BLaER1 treated with 17β-estradiol and CSF1 and Interleukin-3, amounts not matched to agents 10 nM and 100 nM (cell line): Measurements from ENCODE around the gene ITGB8.

ENCODE experiments used
- H3K27ac ChIP-seq, 11 experiments: shearing (Covaris generic); formaldehyde crosslinking; 2 replicates each; pipeline ENCODE4 v1.8.1; 2022
- H3K27me3 ChIP-seq, 11 experiments: shearing (Covaris generic); formaldehyde crosslinking; 2 replicates each; pipeline ENCODE4 v1.8.1; 2022
- H3K36me3 ChIP-seq, 11 experiments: shearing (Covaris generic); formaldehyde crosslinking; 2 replicates each; pipeline ENCODE4 v1.8.1; 2022
- H3K4me1 ChIP-seq, 10 experiments: shearing (Covaris generic); formaldehyde crosslinking; 2 replicates each; pipeline ENCODE4 v1.8.1; 2022
- H3K4me2 ChIP-seq, 11 experiments: shearing (Covaris generic); formaldehyde crosslinking; 2 replicates each; pipeline ENCODE4 v1.8.1; 2022
- H3K4me3 ChIP-seq, 10 experiments: shearing (Covaris generic); formaldehyde crosslinking; 2 replicates each; pipeline ENCODE4 v1.8.1; 2022
- H3K9ac ChIP-seq, 11 experiments: shearing (Covaris generic); formaldehyde crosslinking; 2 replicates each; pipeline ENCODE4 v1.8.1; 2022
- H3K9me3 ChIP-seq, 11 experiments: shearing (Covaris generic); formaldehyde crosslinking; replicated peaks in 1 of 11; 2 replicates each; pipeline ENCODE4 v1.8.1; 2022
- H4K20me1 ChIP-seq, 11 experiments: shearing (Covaris generic); formaldehyde crosslinking; 2 replicates each; pipeline ENCODE4 v1.8.1; 2022
- Cebpa-rat ChIP-seq, 11 experiments: shearing (Covaris generic); IDR thresholded peaks; 2 replicates each; pipeline ENCODE4 v1.8.1; 2022

ITGB8 gene

DNA sequence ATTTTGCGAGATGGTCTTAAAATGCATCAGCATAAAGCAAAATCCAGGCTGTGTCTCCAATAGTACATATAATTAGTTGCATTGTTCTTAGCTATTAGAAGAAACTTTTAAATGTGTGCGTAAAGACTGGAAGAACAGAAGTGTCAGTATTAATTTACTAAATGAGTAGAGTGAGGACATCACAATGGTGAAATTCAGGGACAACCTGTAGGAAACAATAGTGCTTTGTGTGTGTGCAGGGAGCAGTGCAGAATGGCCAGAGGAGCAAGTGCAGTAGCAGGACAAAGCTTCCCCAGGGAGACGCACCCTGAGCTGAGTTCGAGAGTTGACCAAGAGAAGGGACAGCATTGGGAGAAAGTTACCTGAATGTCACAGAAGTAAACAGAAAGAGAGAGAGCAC lies 13.7 kb downstream of the ITGB8 start:
- no peak overlapping the region for H3K9ac ChIP-seq
- no peak overlapping the region for H3K27ac ChIP-seq
- no peaks in the 10 kb centered on the region for H4K20me1 ChIP-seq
- H3K4me3 ChIP-seq: no peak overlapping the region
- H3K4me1 ChIP-seq: no peaks in the 10 kb centered on the region
- TF ChIP-seq Cebpa-rat (IDR thresholded peaks at IDR 0.05): no peak
- H3K36me3 ChIP-seq: no peaks in the 10 kb centered on the region; a peak in 1 of 22 replicates
- H3K9me3 ChIP-seq: no peaks in the 10 kb centered on the region
- H3K4me2 ChIP-seq: no peak overlapping the region
- no peaks in the 10 kb centered on the region for H3K27me3 ChIP-seq

DNA sequence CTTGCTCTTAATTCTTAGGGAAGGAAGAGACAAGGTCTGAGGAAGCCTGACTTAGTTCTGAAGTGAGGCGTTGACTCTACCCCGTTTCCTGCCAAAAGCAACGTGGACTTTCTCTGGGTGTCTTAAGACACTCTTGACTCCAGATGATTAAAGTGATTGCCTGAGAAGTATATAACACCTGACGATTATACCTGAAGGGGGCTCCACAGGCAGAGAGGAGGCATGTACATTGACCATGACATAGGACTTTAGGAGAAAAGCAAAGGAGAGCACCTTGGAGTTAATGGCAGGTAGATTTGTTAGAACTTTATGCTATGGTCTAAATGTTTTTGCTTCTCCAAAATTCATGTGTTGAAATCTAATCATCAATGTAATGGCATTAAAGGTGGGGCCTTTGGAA lies 15.9 kb downstream of the ITGB8 start:
- Histone ChIP-seq H3K4me1 (no peaks in the 10 kb centered on the region), H3K4me2 (no peak overlapping the region), H3K9me3 (no peaks in the 10 kb centered on the region), H4K20me1 (no peaks in the 10 kb centered on the region), H3K9ac (no peak overlapping the region), H3K4me3 (no peak overlapping the region), H3K27ac (no peak overlapping the region), H3K36me3 (no peaks in the 10 kb centered on the region; a peak in 1 of 22 replicates), H3K27me3 (no peaks in the 10 kb centered on the region)
- no peak for TF ChIP-seq Cebpa-rat (IDR thresholded peaks at IDR 0.05)

DNA sequence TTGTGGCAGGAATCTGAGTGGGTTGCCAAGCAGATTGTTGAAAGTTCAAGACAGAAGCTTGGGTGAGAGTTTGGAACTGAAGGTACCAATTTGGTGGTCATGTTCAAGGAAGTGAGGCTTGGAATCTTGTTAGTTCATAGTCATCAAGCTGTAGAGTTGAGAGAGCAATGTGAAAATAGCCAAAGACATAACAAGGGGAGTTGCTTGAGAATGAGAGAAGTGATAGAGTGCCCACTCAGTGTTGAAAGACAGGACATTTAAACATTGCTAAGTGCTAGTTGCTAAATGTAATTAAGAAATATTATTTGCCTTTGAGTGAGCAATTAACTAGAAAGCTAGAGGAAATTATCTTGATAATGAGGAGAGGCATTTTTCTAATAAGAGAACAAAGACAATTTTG lies 17.0 kb downstream of the ITGB8 start:
- Histone ChIP-seq H3K9ac (no peak overlapping the region), H3K4me2 (no peak overlapping the region), H3K27ac (no peak overlapping the region), H4K20me1 (no peaks in the 10 kb centered on the region), H3K36me3 (no peaks in the 10 kb centered on the region; a peak in 1 of 22 replicates), H3K4me3 (no peak overlapping the region), H3K9me3 (no peaks in the 10 kb centered on the region), H3K27me3 (no peaks in the 10 kb centered on the region), H3K4me1 (no peaks in the 10 kb centered on the region)
- TF ChIP-seq Cebpa-rat (IDR thresholded peaks at IDR 0.05): no peak

DNA sequence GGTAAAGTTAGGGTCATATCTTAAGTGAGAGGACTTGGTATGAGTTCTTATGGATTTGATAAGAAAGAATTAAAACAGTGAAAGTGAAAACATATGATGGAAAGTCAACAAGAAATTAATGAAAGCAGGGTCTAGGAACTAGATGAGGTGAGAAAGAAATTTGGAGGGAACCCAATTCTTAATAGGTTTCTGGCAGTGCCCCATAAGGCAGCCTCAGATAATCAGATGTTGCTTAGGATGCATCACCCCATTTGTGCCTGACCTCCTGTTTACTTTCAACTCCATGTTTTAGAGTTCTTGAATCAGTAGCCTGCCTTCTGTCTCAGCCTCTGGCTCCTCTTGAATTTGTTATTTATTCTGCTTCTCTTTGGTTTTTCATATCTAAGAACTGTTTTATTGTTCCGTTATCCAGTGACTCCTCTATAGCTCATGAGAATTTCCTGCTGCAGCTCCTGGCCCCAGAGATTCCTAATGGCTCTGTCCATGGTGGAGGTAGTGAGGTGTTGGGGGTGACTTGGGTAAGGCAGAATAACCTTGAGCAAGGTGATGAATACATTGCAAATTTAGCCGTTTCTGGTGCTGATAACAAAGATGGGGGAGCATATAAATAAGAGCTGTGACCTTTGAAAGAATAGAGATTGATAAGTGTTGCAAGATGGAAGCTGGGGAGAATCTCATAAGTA lies 17.6 kb downstream of the ITGB8 start:
- no peak overlapping the region for H3K9ac ChIP-seq
- H3K27ac ChIP-seq: no peak overlapping the region
- no peak overlapping the region for H3K4me2 ChIP-seq
- no peak for TF ChIP-seq Cebpa-rat (IDR thresholded peaks at IDR 0.05)
- H3K27me3 ChIP-seq: no peaks in the 10 kb centered on the region
- no peaks in the 10 kb centered on the region for H3K9me3 ChIP-seq
- H3K4me1 ChIP-seq: no peaks in the 10 kb centered on the region
- H3K4me3 ChIP-seq: no peak overlapping the region
- no peaks in the 10 kb centered on the region; a peak in 1 of 22 replicates for H3K36me3 ChIP-seq
- H4K20me1 ChIP-seq: no peaks in the 10 kb centered on the region

DNA sequence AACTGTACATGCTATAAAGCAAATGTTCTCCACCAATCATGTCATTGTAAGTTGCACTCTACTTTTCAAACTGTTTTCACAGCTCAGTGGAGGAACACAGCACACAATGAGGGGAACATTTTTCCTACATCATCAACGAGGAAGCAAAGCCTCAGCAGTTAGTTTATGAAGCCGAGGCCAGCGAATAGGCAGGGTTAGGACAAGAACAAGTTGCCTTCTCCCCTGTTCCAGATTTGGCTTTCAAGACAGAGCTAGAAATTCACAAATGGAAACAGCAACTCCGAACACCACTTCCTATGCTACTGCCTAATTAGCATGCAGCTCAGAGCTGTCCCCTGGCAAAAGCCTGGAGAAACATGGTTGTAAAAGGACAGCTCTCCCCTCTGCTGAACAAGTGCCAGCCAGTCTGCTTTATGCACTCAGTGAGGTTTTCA lies 19.8 kb downstream of the ITGB8 start:
- Histone ChIP-seq H3K9ac (no peak overlapping the region), H3K36me3 (no peaks in the 10 kb centered on the region), H3K4me3 (no peak overlapping the region), H3K4me1 (peaks cover 0 to 8% (median 5%) of the 10 kb centered on the region in 10 experiments; a peak in 9 of 20 replicates), H3K9me3 (no peaks in the 10 kb centered on the region), H3K27me3 (no peaks in the 10 kb centered on the region), H3K27ac (no peak overlapping the region), H3K4me2 (no peak overlapping the region), H4K20me1 (no peaks in the 10 kb centered on the region)
- no peak for TF ChIP-seq Cebpa-rat (IDR thresholded peaks at IDR 0.05)

DNA sequence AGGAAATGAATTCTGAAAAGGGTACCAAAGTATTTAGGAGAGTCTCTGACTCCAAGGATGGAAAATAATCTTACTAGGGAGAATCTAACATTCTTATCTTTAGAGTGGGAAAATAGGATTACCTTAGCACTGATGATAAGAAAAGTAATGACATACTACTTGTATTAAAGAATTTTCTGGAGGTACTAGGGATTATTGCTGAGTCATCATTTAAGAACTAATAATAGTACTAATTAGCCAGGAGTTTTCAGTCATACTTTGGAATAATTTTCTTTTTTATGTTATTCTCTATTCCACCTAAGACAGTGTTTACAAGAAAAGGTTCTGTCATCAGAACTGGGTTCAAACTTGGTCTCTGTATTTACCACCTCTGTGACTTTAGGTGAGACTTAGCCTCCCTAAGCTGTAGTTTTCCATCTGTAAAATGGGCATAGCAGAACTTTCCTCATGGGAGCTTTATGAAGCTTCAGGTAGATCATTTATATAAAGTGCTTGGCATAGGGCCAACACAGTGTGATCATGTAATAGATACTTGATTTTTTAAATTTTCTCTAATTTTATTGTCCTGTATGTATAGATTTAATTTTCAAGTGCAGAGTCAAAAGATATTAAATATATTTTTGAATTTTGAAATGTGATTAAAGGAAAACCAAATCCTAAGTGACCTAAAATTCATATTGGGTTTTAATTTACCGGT lies 20.4 kb downstream of the ITGB8 start:
- Histone ChIP-seq H3K9ac (no peak overlapping the region), H4K20me1 (no peaks in the 10 kb centered on the region), H3K27ac (no peak overlapping the region), H3K4me3 (no peak overlapping the region), H3K4me1 (peaks cover 0 to 10% (median 6%) of the 10 kb centered on the region in 10 experiments; a peak in 9 of 20 replicates), H3K36me3 (no peaks in the 10 kb centered on the region), H3K27me3 (no peaks in the 10 kb centered on the region), H3K4me2 (no peak overlapping the region), H3K9me3 (no peaks in the 10 kb centered on the region)
- no peak for TF ChIP-seq Cebpa-rat (IDR thresholded peaks at IDR 0.05)

DNA sequence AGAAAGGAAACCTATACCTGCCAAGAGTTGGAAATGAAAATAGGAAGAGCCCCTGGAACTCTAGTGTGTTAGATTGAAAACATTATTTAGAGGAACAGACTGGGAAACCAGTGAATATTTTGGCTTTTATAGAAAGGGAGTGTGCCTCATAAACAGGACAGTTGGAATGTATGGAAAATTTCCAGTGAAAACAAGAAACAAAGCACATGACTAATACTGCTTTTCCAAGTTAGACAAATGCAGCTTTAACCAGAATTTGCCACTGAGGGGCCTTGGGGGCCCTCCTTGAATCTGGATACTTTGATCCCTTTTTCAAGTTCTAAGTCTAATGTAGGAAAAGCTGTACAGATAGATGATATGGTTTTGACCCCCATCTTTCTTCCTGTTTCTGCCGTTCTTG lies 21.2 kb downstream of the ITGB8 start:
- Histone ChIP-seq H3K9me3 (no peaks in the 10 kb centered on the region), H3K27ac (no peak overlapping the region), H3K4me2 (no peak overlapping the region)

DNA sequence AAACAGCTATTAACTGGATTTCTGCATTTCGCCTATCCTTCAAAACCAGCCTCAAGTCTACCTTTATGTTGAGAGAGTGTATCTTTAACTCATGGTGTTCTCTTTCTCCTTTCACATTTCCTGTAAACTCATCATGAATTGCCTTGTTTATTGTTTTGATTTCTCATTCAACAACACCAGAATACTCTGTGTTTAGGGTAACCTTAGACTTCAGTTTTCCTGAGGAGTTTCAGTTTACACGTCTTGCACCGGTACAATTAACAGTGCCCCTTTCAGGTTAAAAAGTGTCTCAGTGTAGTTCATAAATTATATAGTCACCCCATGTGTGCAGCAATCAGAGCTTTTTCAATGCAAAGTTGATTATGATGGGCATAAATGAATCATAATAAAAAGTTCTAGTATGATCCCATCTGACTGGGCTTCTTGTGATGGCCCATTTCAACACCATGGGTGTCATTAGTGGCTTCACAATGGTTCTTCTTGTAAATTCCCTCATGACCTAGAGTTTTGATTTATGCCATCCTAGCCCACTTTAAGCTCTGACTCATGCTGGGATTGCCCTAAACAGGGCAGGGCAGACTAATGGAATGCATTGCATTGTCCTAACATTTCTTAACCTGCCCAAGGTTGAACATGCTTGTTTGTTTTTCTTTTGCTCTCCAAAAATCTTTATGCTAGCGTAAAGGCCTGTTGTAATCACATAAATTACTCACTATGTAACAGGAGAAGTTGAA lies 22.0 kb downstream of the ITGB8 start:
- Histone ChIP-seq H3K4me3 (no peak overlapping the region), H4K20me1 (no peaks in the 10 kb centered on the region), H3K9ac (no peak overlapping the region), H3K4me2 (no peak overlapping the region), H3K4me1 (peaks cover 0 to 10% (median 6%) of the 10 kb centered on the region in 10 experiments; a peak in 9 of 20 replicates), H3K27me3 (no peaks in the 10 kb centered on the region), H3K9me3 (no peaks in the 10 kb centered on the region), H3K36me3 (no peaks in the 10 kb centered on the region), H3K27ac (no peak overlapping the region)
- TF ChIP-seq Cebpa-rat (IDR thresholded peaks at IDR 0.05): no peak

More for the DNA sequence above, 21.2 kb downstream of the ITGB8 start:
- no peak overlapping the region for H3K4me3 ChIP-seq
- no peaks in the 10 kb centered on the region for H3K36me3 ChIP-seq
- H3K9ac ChIP-seq: no peak overlapping the region
- no peaks in the 10 kb centered on the region for H3K27me3 ChIP-seq
- no peaks in the 10 kb centered on the region for H4K20me1 ChIP-seq
- H3K4me1 ChIP-seq: peaks cover 0 to 10% (median 6%) of the 10 kb centered on the region in 10 experiments; a peak in 9 of 20 replicates
- no peak for TF ChIP-seq Cebpa-rat (IDR thresholded peaks at IDR 0.05)
